ENCODE data around the gene PRPSAP1. TPM values are rescaled to one million over a fixed set of nuclear protein-coding genes. Genes with fewer than 3 reads are reported as not detected.

Gene PRPSAP1
- total RNA-seq, 3 donors from 2014 or later (not counting 1 experiment from before 2014, with no cell fraction given): 32.9 to 45.2 (median 41.5) TPM

GRCh38 chr17:76273445-76274111, 80.1 kb downstream of the PRPSAP1 start:
- H3K4me3 ChIP-seq (ENCODE audit: low read length): no peak overlapping the region
- H3K4me1 ChIP-seq (ENCODE audit: control insufficient read depth, insufficient read depth, low read length): peaks cover 60% of the 10 kb centered on the region
- H3K27me3 ChIP-seq (ENCODE audit: control insufficient read depth, insufficient read depth, low read length): no peaks in the 10 kb centered on the region
- no peaks in the 10 kb centered on the region for H3K9me3 ChIP-seq (ENCODE audit: control insufficient read depth, insufficient read depth, low read length)
- WGBS (ENCODE audit: insufficient coverage): 85% methylated on average over 26 of the region's 26 CpGs
- Mint-ChIP-seq H3K4me3 (peak overlapping the region; percentile 82), H3K4me1 (peaks cover 20 to 42% of the 10 kb centered on the region in 2 donors), H3K36me3 (no peaks in the 10 kb centered on the region), H3K27ac (peak overlapping the region; percentile 99), H3K27me3 (ENCODE audit: low read depth in 2 of 2) (no peaks in the 10 kb centered on the region), H3K9me3 (no peaks in the 10 kb centered on the region)
- ATAC-seq (no peak), DNase-seq (no peak)
- H3K27ac ChIP-seq (ENCODE audit: low read length): peak overlapping the region; percentile 92
- H3K36me3 ChIP-seq (ENCODE audit: control insufficient read depth, insufficient read depth, low read length): peaks cover 11% of the 10 kb centered on the region
- TF ChIP-seq CTCF (IDR thresholded peaks at IDR 0.05): no peak
- intact Hi-C loops (cut with micrococcal nuclease): no loop called here

GRCh38 chr17:76272541-76273444, 80.9 kb downstream of the PRPSAP1 start:
- intact Hi-C loops (cut with micrococcal nuclease): loop anchor here (1.0 kb wide), 1 partner anchor 8 kb away; no protein-coding TSS in a partner anchor

GRCh38 chr17:76271669-76272540, 81.8 kb downstream of the PRPSAP1 start:
- ATAC-seq (peak; percentile 61 to 70 (median 63)), DNase-seq (peak; percentile 61 to 87)
- H3K4me1 Mint-ChIP-seq: peaks cover 28 to 53% of the 10 kb centered on the region in 2 donors
- Histone ChIP-seq H3K27ac (ENCODE audit: low read length) (peak overlapping the region; percentile 92), H3K9me3 (ENCODE audit: control insufficient read depth, insufficient read depth, low read length) (no peaks in the 10 kb centered on the region), H3K4me1 (ENCODE audit: control insufficient read depth, insufficient read depth, low read length) (peaks cover 76% of the 10 kb centered on the region), H3K27me3 (ENCODE audit: control insufficient read depth, insufficient read depth, low read length) (no peaks in the 10 kb centered on the region), H3K36me3 (ENCODE audit: control insufficient read depth, insufficient read depth, low read length) (peaks cover 13% of the 10 kb centered on the region), H3K4me3 (ENCODE audit: low read length) (peak overlapping the region; percentile 39)
- peak overlapping the region; percentile 99 for H3K27ac Mint-ChIP-seq
- H3K27me3 Mint-ChIP-seq (ENCODE audit: low read depth in 2 of 2): no peaks in the 10 kb centered on the region
- no peaks in the 10 kb centered on the region for H3K36me3 Mint-ChIP-seq
- H3K4me3 Mint-ChIP-seq: peak overlapping the region; percentile 82
- TF ChIP-seq CTCF (IDR thresholded peaks at IDR 0.05): no peak
- intact Hi-C loops (cut with micrococcal nuclease): loop anchor here (1.0 kb wide), 1 partner anchor 8 kb away; no protein-coding TSS in a partner anchor
- no peaks in the 10 kb centered on the region for H3K9me3 Mint-ChIP-seq
- WGBS (ENCODE audit: insufficient coverage): 10% methylated on average over 38 of the region's 38 CpGs

More at GRCh38 chr17:76272541-76273444, 80.9 kb downstream of the PRPSAP1 start:
- Histone ChIP-seq H3K4me1 (ENCODE audit: control insufficient read depth, insufficient read depth, low read length) (peaks cover 67% of the 10 kb centered on the region), H3K27me3 (ENCODE audit: control insufficient read depth, insufficient read depth, low read length) (no peaks in the 10 kb centered on the region), H3K4me3 (ENCODE audit: low read length) (peak overlapping the region; percentile 39), H3K36me3 (ENCODE audit: control insufficient read depth, insufficient read depth, low read length) (peaks cover 11% of the 10 kb centered on the region), H3K27ac (ENCODE audit: low read length) (peak overlapping the region; percentile 92), H3K9me3 (ENCODE audit: control insufficient read depth, insufficient read depth, low read length) (no peaks in the 10 kb centered on the region)
- H3K9me3 Mint-ChIP-seq: no peaks in the 10 kb centered on the region
- peak overlapping the region; percentile 82 for H3K4me3 Mint-ChIP-seq
- 28% methylated on average over 18 of the region's 19 CpGs for WGBS (ENCODE audit: insufficient coverage)
- no peaks in the 10 kb centered on the region for H3K27me3 Mint-ChIP-seq (ENCODE audit: low read depth in 2 of 2)
- H3K36me3 Mint-ChIP-seq: no peaks in the 10 kb centered on the region
- H3K27ac Mint-ChIP-seq: peak overlapping the region; percentile 99
- ATAC-seq (peak; percentile 1 to 12 (median 1)), DNase-seq (peak in 1 of 2 donors; percentile 64)
- TF ChIP-seq CTCF (IDR thresholded peaks at IDR 0.05): no peak
- H3K4me1 Mint-ChIP-seq: peaks cover 25 to 50% of the 10 kb centered on the region in 2 donors
